Measurements from ENCODE around the gene ARL15.

GRCh38 chr5:54081415-54081814 lies 229.0 kb downstream of the ARL15 start:
- TF ChIP-seq CTCF (IDR thresholded peaks at IDR 0.05) (no peak), POLR2A (IDR thresholded peaks at IDR 0.05) (no peak)

Data from breast epithelium (tissue), 3 donors.